HEK293 (cell line): ENCODE data around the gene SLF2.

ENCODE experiments used
- CTCF ChIP-seq: fragments of 450-650 bp; formaldehyde crosslinking; IDR thresholded peaks from 2 replicates; pipeline ENCODE4 v1.5.1; 2016; ENCODE audit warnings: missing biosample characterization, missing genetic modification characterization
- HOXA7 ChIP-seq: sonication (generic); formaldehyde crosslinking; IDR thresholded peaks from 2 replicates; pipeline ENCODE4 v1.8.1; 2022; ENCODE audit warnings: missing genetic modification reagents, borderline replicate concordance
- KLF9 ChIP-seq: fragments of 450-650 bp; formaldehyde crosslinking; IDR thresholded peaks from 2 replicates; pipeline ENCODE4 v1.5.1; 2016; ENCODE audit warnings: missing biosample characterization, missing genetic modification characterization, low read depth
- TF ChIP-seq, protein P1 (sequence below): fragments of 450-650 bp; formaldehyde crosslinking; IDR thresholded peaks from 2 replicates; pipeline ENCODE4 v1.5.0; 2017; ENCODE audit warnings: missing biosample characterization, missing genetic modification characterization, borderline replicate concordance

DNA sequence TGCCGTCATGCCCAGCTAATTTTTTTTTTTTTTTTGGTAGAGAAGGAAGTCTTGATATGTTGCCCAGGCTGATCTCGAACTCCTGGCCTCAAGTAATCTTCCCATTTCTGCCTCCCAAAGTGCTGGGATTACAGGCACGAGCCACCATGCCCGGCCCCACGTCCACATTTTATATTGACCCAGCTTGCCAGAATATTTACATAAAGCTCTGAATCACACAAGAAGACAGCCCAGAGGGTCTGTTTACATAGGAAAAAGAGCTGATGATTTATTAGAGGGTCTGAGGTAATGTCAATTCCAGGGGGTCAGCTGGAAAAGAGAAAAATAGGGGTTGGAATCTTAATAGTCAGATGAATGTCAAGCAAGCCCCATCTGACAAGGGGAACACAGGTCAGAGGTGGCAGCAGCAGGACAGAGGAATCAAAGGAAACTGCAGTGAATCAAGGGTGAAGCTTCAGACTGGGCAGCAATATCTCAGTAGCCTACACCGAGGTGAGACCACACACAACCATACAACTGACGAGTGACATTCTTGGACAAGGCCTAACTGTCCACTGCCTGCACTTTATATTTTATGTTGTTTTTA, 15.8 kb upstream of the SLF2 start:
- TF ChIP-seq, protein P1, sequence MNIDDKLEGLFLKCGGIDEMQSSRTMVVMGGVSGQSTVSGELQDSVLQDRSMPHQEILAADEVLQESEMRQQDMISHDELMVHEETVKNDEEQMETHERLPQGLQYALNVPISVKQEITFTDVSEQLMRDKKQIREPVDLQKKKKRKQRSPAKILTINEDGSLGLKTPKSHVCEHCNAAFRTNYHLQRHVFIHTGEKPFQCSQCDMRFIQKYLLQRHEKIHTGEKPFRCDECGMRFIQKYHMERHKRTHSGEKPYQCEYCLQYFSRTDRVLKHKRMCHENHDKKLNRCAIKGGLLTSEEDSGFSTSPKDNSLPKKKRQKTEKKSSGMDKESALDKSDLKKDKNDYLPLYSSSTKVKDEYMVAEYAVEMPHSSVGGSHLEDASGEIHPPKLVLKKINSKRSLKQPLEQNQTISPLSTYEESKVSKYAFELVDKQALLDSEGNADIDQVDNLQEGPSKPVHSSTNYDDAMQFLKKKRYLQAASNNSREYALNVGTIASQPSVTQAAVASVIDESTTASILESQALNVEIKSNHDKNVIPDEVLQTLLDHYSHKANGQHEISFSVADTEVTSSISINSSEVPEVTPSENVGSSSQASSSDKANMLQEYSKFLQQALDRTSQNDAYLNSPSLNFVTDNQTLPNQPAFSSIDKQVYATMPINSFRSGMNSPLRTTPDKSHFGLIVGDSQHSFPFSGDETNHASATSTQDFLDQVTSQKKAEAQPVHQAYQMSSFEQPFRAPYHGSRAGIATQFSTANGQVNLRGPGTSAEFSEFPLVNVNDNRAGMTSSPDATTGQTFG (tag by site-specific recombination): no peak
- TF ChIP-seq KLF9 (tag by site-specific recombination) (no peak), HOXA7 (no peak), CTCF (no peak)
